OCI-LY1 (cell line): ENCODE data around the gene MMAA.
"Not testable (repeated sequence)": the region's sequence is repeated elsewhere in the genome, so short reads cannot be mapped to it uniquely, and the experiment has no call there.

Experiments
- H2AFZ ChIP-seq: fragments of 200-600 bp; sonication (generic), shearing (Covaris generic); 2 replicates; pipeline ENCODE4 v1.6.0; 2014; ENCODE audit warnings: antibody characterized with exemption, mild to moderate bottlenecking, low read length
- H3F3A ChIP-seq: fragments of 200-600 bp; sonication (generic), shearing (Covaris generic); 2 replicates; pipeline ENCODE4 v1.6.0; 2014; ENCODE audit warnings: mild to moderate bottlenecking, antibody characterized with exemption, low read length, moderate library complexity; ENCODE audit not compliant: insufficient read depth
- H3K27ac ChIP-seq: fragments of 200-600 bp; sonication (generic); 2 replicates; pipeline ENCODE4 v1.5.1; 2014; ENCODE audit warnings: low read length, mixed run types, mild to moderate bottlenecking, low read depth; ENCODE audit not compliant: poor library complexity, severe bottlenecking
- H3K27me3 ChIP-seq: fragments of 200-600 bp; sonication (generic); 2 replicates; pipeline ENCODE4 v1.6.0; 2014; ENCODE audit warnings: antibody characterized with exemption, mild to moderate bottlenecking, low read length, moderate library complexity; ENCODE audit not compliant: insufficient read depth
- H3K36me3 ChIP-seq: fragments of 200-600 bp; sonication (generic); 2 replicates; pipeline ENCODE4 v1.6.1; 2014; ENCODE audit warnings: mild to moderate bottlenecking, antibody characterized with exemption, low read length, moderate library complexity, mixed read lengths; ENCODE audit not compliant: insufficient read depth
- H3K4me1 ChIP-seq: fragments of 200-600 bp; sonication (generic); 2 replicates; pipeline ENCODE4 v1.5.1; 2014; ENCODE audit warnings: mild to moderate bottlenecking, low read length, moderate library complexity; ENCODE audit not compliant: insufficient read depth, severe bottlenecking
- H3K4me2 ChIP-seq: fragments of 200-600 bp; sonication (generic), shearing (Covaris generic); 2 replicates; pipeline ENCODE4 v1.6.1; 2014; ENCODE audit warnings: low read length
- H3K4me3 ChIP-seq: fragments of 200-600 bp; sonication (generic); 2 replicates; pipeline ENCODE4 v1.5.1; 2014; ENCODE audit warnings: low read length, low read depth, mild to moderate bottlenecking, mixed read lengths; ENCODE audit not compliant: poor library complexity, severe bottlenecking
- H3K79me2 ChIP-seq: fragments of 200-600 bp; shearing (Covaris generic); 2 replicates; pipeline ENCODE4 v1.6.1; 2016; ENCODE audit warnings: mixed run types, low read length, mixed read lengths; ENCODE audit not compliant: insufficient read depth
- H3K9ac ChIP-seq: fragments of 200-600 bp; sonication (generic), shearing (Covaris generic); 2 replicates; pipeline ENCODE4 v1.6.1; 2014; ENCODE audit warnings: mild to moderate bottlenecking, low read length, mixed read lengths
- H3K9me2 ChIP-seq: fragments of 200-600 bp; sonication (generic), shearing (Covaris generic); 2 replicates; pipeline ENCODE4 v1.6.1; 2014; ENCODE audit warnings: low read depth, mild to moderate bottlenecking, low read length, mixed read lengths
- H3K9me3 ChIP-seq: fragments of 200-600 bp; shearing (Covaris generic); 2 replicates; pipeline ENCODE4 v1.6.1; 2014; ENCODE audit warnings: low read length, mixed read lengths
- H4K20me1 ChIP-seq: fragments of 200-600 bp; sonication (generic), shearing (Covaris generic); 2 replicates; pipeline ENCODE4 v1.6.0; 2016; ENCODE audit warnings: mild to moderate bottlenecking, low read length; ENCODE audit not compliant: insufficient read depth
- CTCF ChIP-seq: fragments of 200-600 bp; sonication (generic), shearing (Covaris generic); IDR thresholded peaks from 2 replicates; pipeline ENCODE4 v1.5.1; 2017; ENCODE audit warnings: mild to moderate bottlenecking, antibody characterized with exemption, low read length, moderate library complexity, mixed read lengths
- EZH2 ChIP-seq: fragments of 200-600 bp; sonication (generic), shearing (Covaris generic); IDR thresholded peaks from 2 replicates; pipeline ENCODE4 v1.8.0; 2017; ENCODE audit warnings: borderline replicate concordance, mixed run types, mild to moderate bottlenecking, antibody characterized with exemption, low read length, moderate library complexity, mixed read lengths

MMAA gene

GRCh38 chr4:145583191-145584055 is 35.8 kb upstream of the MMAA start:
- H3K4me1 ChIP-seq: no peaks in the 10 kb centered on the region
- no peaks in the 10 kb centered on the region for H3F3A ChIP-seq
- H3K9ac ChIP-seq: no peak overlapping the region
- no peaks in the 10 kb centered on the region for H4K20me1 ChIP-seq
- no peaks in the 10 kb centered on the region for H3K36me3 ChIP-seq
- TF ChIP-seq EZH2 (no peak), CTCF (no peak)
- H3K27me3 ChIP-seq: peaks cover 3% of the 10 kb centered on the region; the same call in 1 of the 2 replicates
- H3K9me2 ChIP-seq: no peaks in the 10 kb centered on the region
- no peaks in the 10 kb centered on the region for H3K9me3 ChIP-seq
- no peak overlapping the region for H2AFZ ChIP-seq
- no peaks in the 10 kb centered on the region for H3K79me2 ChIP-seq
- H3K27ac ChIP-seq: no peak overlapping the region
- H3K4me3 ChIP-seq: no peak overlapping the region
- no peak overlapping the region for H3K4me2 ChIP-seq

GRCh38 chr4:145587088-145587754 is 32.0 kb upstream of the MMAA start:
- TF ChIP-seq CTCF (no peak), EZH2 (no peak)

GRCh38 chr4:145589381-145589780 is 29.8 kb upstream of the MMAA start:
- H3K4me1 ChIP-seq, H3K4me3 ChIP-seq, H2AFZ ChIP-seq, H3K27ac ChIP-seq, H4K20me1 ChIP-seq, H3K36me3 ChIP-seq, H3K9me3 ChIP-seq, H3F3A ChIP-seq, H3K79me2 ChIP-seq, H3K4me2 ChIP-seq, H3K9me2 ChIP-seq, H3K9ac ChIP-seq, H3K27me3 ChIP-seq: not testable (repeated sequence)

More at GRCh38 chr4:145587088-145587754, 32.0 kb upstream of the MMAA start:
- no peak overlapping the region for H3K4me3 ChIP-seq
- no peak overlapping the region for H3K27ac ChIP-seq
- H3K4me2 ChIP-seq: no peak overlapping the region
- H3K4me1 ChIP-seq: no peaks in the 10 kb centered on the region
- no peaks in the 10 kb centered on the region for H3K79me2 ChIP-seq
- no peaks in the 10 kb centered on the region for H3K36me3 ChIP-seq
- no peaks in the 10 kb centered on the region for H3K9me3 ChIP-seq
- no peak overlapping the region for H2AFZ ChIP-seq
- no peaks in the 10 kb centered on the region for H3F3A ChIP-seq
- no peak overlapping the region for H3K9ac ChIP-seq
- no peaks in the 10 kb centered on the region for H3K27me3 ChIP-seq
- no peaks in the 10 kb centered on the region for H4K20me1 ChIP-seq
- no peaks in the 10 kb centered on the region for H3K9me2 ChIP-seq
